HG03108 (cell line): Measurements from ENCODE around the gene PLCH2.

Experiments used
- ATAC-seq: cut with Tn5 transposase; IDR thresholded peaks from one replicate; pipeline ENCODE4 v1.9.1; 2021; ENCODE audit warnings: moderate library complexity; ENCODE audit not compliant: unreplicated experiment

Gene PLCH2

DNA sequence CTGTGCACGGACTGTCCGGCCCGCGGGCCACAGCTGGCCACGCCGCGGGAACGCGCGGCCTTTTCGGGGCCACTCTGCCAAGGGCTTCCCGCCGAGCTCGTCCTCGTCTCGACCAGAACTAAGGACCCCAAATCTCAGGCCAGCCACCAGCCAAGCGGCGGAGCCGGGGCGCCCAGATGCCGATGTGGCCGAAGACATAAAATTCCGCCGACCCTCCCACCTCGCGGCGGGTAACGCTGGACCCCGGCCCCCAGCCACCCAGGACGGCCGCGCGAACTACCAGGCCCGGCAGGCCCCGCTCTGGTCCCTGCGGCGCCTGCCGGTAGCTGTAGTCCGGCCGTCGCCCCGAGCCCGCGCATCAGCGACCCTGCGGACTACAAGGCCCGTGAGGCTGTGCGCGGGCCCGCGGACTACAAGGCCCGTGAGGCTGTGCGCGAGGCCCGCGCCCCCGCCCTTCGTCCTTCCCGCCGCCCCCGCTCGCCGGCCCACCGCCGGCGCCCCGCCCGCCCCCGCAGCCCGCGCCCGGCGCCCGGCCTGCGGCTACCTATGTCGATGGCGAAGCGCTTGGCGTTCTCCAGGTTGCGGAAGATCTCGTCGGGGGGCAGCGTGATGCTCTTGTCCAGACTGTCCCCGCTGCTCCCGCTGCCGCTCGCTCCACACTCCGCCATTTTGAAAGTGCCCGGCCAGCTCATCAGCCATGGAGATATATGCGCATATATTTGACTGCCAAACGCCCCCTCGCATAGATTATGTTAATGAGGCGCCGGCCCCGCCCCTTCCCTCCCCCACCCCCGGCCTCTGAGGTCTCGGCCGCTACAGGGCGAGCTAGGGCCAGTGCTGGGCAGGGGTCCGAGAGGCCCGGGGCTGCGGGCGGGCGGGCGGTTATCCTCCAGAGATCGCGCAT is 50.1 kb downstream of the PLCH2 start, which contains the start of gene PANK4:
Gene PANK4, minus strand, starts transcription at position 677 of the 904 bp plus-strand sequence. Its CDS starts 9 bp downstream, at position 668.
- ATAC-seq = peak; percentile 82

- ATAC-seq = peak; percentile 20
These were observed 50.9 kb downstream of the PLCH2 start for GRCh38 chr1:2526824-2527555.

DNA sequence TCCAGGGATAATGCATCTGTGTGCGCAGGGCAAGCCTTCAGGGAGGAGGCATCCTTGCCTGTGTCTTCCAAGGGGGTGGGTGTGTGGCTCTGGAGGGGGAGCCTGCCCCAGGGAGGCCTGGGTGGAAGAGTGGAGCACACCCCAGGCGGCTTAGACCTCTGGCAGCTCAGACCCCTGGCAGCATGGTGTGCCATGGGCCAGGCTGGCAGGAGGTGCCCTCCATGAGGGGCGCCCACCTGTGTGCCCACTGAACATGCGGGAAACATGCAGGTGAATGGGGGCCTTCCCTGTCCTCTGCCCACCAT is 51.4 kb downstream of the PLCH2 start:
- no peak for ATAC-seq

GRCh38 chr1:2528016-2528415 is 51.9 kb downstream of the PLCH2 start:
- no peak for ATAC-seq

- ATAC-seq = no peak
These were observed 52.5 kb downstream of the PLCH2 start for GRCh38 chr1:2528611-2528965.

- no peak for ATAC-seq
These were observed 53.1 kb downstream of the PLCH2 start for GRCh38 chr1:2528966-2529783.

DNA sequence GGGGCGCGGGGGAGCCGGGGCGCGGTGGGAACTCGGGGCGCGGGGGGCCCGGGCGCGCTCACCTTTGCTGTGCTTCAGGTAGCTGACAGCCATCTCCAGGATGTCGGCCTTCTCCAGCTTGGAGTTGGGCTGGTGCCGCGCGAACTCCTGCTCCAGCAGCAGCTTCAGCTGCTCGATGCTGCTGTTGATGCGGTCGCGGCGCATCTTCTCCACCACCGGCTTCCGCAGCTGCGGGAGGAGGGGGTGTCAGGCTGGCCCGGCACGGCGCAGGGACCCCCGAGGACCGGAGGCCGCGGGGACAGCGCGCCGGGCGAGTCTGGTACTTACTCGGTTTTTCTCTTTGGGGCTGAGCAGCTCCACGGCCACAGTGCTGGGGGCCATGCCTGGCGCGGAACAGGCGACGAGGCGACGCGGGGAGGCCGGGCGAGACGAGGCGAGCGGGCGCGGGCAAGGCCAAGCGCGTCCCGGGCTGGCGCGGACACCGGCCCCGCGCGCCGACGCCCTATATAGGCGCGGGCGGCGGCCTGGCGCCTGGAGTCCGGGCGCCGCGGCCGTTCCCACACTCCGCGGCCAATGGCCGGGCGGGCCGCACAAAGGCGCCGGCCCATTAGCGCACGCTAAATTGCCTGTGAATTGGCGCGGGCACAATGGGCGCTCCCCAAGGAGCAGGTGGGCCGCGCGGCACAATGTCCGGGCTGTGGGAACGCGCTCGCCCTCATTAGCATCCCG is 53.9 kb downstream of the PLCH2 start, which contains the start of gene HES5:
Gene HES5, minus strand, starts transcription at position 480 of the 729 bp plus-strand sequence. Its CDS starts 99 bp downstream, at position 381.
- ATAC-seq = no peak

DNA sequence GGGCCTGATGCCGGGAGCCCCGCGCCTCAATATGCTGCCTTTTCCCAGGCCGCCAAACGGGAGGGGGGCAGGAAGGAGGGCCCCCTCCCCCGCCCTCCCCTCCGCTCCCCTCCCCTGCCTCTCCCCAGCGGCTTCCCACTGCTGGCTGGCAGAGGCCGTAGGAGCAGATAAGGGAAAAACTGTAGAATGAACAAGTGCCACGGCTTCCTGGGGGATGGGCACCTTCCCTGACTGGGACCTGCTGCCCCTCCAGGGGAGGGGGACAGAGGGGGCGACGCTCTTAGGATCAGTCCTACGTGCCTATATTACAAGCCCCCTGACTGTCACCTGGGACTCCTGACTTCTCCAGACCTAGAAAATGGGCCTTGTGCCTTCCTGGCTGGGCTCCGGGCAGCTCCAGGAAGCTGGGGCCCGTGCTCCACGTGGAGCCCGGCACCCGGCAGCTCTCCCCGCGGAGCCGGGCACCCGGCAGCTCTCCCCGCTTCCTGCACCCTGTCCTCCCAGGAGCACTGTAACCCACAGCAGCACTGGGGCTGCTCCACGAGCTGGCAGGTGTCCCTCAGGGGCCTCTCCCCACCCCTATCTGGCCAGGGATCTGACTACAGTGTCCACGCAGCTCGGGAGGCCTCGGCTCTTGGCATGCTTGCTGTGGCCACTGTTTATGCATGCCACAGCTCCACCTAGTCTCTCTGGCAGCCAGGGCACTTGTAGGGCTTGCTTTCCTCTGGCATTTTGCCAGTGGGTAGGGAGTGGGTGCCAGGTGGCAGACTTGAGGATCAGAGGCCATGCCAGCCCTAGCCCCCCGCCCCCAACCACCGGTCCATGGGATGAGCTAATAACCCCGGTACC is 54.6 kb downstream of the PLCH2 start:
- no peak for ATAC-seq

GRCh38 chr1:2532485-2533160 is 56.5 kb downstream of the PLCH2 start:
- ATAC-seq = no peak

DNA sequence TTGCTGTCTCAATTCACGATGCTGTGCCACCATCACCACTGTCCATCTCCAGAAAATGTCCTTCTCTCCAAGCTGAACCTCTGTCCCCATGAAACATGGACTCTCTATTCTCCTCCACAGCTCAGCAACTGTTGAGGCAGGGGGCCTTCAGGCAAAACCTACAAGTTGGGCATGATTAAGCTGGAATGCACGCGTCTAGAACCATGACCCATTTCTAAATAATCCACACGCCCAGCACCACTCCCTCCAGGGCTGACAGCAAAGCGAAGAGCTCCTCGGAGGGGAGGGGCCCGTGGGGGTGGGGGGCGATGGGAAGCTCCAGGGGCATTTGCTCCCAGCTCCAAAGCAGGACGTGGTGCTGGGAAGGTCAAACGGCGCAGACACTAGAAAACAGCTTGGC is 57.3 kb downstream of the PLCH2 start:
- no peak for ATAC-seq

- ATAC-seq = no peak
These were observed 58.2 kb downstream of the PLCH2 start for GRCh38 chr1:2534315-2534686.

DNA sequence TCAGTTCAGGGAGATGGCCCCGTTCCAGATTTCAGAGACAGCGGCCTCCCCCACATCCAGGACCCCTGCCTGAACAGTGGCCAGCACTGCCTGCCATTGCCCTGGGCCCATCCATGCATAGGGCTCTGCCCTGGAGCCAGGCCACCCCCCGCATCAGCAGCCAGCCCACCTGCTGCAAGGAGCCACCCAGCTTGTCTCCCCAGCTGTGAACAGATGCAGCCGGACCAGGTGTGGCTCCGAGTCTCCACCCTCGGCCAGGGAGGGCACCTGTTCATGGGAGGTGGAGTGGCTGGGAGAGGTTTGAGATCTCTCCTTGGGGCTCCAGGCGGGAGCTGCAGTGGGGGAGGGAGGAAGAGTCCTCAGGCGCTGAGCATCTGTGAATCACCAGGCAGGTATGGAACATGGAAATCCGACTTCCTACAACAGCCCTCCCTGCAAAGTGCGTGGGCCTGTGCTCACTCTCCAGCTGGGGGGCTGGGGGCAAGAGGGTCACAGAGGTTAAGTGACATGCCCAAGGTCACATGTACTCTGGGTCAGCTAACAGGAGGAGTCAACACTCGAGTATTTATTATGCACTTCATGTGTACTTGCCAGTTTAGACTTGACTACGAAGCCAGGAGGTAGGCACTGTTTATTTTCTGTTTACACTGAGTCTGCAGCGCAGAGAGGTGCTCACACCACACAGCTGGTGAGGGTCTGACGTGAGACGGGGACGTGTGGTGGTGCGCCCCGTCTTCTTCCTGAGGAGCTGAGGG is 58.8 kb downstream of the PLCH2 start:
- ATAC-seq = no peak

DNA sequence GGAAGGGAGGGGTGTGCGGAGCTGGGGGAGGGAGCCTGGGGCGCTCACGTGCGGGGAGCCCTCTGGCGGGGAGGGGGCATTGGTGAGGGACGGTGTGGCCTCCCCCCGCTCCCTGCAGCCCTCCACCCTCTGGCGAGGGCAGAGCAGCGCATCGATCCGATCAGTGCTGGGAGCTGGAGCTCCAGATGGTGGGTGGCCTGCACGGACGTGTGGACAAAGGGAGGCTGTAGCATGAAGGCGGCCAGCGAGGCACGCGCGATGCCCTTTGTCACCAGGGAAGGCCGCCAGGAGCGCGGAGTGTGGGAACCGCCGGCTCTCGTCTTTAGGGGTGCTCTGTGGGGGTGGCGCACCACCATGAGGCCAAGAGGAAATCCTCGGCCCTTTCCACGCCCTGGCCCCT is 59.4 kb downstream of the PLCH2 start:
- no peak for ATAC-seq

GRCh38 chr1:2535981-2536380 is 59.9 kb downstream of the PLCH2 start:
- no peak for ATAC-seq

- no peak for ATAC-seq
These were observed 61.7 kb downstream of the PLCH2 start for GRCh38 chr1:2537784-2538115.

GRCh38 chr1:2538376-2538775 is 62.3 kb downstream of the PLCH2 start:
- ATAC-seq = no peak

GRCh38 chr1:2538872-2539271 is 62.8 kb downstream of the PLCH2 start:
- no peak for ATAC-seq

GRCh38 chr1:2539312-2539907 is 63.3 kb downstream of the PLCH2 start:
- ATAC-seq = no peak
